GM12865 (cell line): ENCODE data around the gene EREG.

Experiments used
- DNase-seq: peaks from one replicate; pipeline ENCODE4 v3.0.0; 2010; ENCODE audit warnings: low read depth
- H3K4me3 ChIP-seq: 2 replicates; pipeline ENCODE4 v1.5.1; 2011; ENCODE audit warnings: mild to moderate bottlenecking, low read depth, low read length, control low read depth
- TF ChIP-seq, protein P1 (sequence below): IDR thresholded peaks from 2 replicates; pipeline ENCODE4 v1.5.1; 2011; ENCODE audit warnings: low read length, control low read depth, low read depth, inconsistent platforms; ENCODE audit not compliant: insufficient read depth; ENCODE audit errors: missing control alignments

Gene EREG

DNA sequence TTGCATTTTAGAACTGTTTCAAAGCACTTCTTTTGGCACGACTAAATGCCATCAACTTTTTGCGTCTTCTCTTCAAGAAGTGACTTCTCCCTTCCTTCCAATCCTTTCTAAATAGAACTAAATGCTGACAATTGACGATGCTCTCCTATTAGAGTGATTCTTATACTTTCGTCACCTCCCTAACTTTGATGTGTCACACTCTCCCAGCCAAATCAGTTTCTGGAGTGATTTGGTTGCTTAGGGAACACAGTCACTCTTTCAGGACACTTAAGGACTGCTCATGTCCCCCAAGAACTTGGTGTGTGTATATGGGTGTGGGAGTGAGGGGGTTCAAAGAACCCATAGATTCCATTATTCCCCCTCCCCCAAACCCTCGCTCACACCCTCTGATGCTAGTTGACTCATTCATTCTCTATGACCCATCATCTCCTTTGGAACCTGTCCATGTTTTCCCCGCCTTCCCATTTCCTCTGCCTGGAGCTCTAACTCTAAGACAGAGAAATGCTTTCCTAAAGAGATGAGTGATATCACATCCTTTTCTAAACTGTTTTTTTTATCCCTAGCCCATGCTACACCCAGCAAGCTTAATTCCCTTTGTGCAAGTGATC, 53.2 kb downstream of the EREG start:
- TF ChIP-seq, protein P1, sequence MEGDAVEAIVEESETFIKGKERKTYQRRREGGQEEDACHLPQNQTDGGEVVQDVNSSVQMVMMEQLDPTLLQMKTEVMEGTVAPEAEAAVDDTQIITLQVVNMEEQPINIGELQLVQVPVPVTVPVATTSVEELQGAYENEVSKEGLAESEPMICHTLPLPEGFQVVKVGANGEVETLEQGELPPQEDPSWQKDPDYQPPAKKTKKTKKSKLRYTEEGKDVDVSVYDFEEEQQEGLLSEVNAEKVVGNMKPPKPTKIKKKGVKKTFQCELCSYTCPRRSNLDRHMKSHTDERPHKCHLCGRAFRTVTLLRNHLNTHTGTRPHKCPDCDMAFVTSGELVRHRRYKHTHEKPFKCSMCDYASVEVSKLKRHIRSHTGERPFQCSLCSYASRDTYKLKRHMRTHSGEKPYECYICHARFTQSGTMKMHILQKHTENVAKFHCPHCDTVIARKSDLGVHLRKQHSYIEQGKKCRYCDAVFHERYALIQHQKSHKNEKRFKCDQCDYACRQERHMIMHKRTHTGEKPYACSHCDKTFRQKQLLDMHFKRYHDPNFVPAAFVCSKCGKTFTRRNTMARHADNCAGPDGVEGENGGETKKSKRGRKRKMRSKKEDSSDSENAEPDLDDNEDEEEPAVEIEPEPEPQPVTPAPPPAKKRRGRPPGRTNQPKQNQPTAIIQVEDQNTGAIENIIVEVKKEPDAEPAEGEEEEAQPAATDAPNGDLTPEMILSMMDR: no peak
- H3K4me3 ChIP-seq: no peak overlapping the region

DNA sequence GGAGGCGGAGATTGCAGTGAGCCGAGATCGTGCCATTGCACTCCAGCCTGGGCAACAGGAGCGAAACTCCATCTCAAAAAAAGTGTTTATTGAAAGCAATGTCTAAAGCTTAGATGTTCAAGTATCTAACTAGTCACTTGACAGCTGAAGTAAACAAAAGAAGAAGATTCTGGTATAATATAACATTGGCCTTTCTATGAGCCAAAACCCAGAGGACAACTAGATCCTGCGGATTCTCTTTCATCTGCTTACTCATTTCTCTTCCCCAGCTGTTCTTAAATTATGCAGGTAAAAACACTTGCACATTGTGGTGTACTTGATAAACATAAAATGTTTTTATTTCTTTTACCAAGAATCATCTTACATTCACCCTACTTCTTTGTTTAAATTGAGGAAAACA, 55.9 kb downstream of the EREG start:
- no peak for DNase-seq
- H3K4me3 ChIP-seq: no peak overlapping the region
- TF ChIP-seq, protein P1: no peak

More for the DNA sequence above, 53.2 kb downstream of the EREG start:
- DNase-seq: no peak

DNA sequence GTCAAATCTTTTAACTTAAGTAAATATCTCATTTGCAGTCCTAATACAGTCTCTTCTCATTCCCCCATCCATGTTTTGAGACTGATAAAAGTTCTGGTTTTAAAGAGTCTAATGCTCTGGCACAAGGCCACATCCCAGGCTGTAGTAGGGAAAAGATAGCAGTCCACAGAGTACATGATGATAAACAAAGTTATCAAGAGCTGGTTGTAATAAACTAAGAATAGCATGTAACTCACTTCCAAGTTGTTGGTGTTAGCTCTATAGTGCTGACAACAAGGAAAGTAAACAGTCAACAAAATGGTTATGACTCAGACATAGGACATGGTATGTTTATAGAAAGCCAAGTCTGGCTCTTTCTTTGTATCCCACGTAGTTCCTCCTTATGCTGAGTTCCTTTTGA, 58.2 kb downstream of the EREG start:
- no peak for DNase-seq
- H3K4me3 ChIP-seq: no peak overlapping the region
- TF ChIP-seq, protein P1: no peak

DNA sequence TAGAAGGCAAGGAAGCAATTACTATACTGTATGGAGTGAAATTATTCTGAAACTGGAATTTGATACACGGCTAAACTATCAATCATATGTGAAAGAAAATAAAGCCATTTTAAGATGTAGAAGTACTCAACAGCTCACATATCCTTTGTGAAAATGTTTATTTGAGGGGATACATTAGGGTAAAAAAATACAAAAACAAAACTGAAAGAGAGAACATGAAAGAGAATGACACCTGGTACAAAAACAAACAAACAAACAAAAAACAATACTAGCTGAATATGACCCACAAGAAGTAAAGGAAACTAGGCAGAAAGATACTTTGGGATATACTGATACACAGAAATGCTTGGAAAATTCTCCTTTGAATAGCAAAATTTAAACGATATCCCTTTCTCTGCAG, 59.2 kb downstream of the EREG start:
- TF ChIP-seq, protein P1: no peak
- no peak for DNase-seq
- no peak overlapping the region for H3K4me3 ChIP-seq

DNA sequence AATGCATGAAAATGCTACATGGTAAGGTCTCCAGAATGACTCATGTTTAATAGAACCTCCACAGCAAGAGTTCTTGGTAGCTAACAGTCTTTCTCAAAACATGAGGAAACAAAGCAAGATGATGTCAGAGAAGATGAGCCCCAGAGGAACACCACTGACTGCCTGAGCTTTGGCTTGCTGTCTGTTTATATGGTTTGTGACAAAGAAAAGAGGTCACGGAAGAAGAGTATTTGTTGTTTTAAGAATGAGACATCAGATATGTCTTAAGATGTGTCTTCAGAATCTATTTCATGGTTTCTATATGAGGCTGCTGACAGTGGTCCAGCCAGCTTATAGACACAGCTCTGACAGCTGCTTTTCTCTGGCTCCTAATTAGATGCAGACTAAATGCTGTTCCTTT, 61.2 kb downstream of the EREG start:
- TF ChIP-seq, protein P1: no peak
- no peak for DNase-seq
- H3K4me3 ChIP-seq: no peak overlapping the region

DNA sequence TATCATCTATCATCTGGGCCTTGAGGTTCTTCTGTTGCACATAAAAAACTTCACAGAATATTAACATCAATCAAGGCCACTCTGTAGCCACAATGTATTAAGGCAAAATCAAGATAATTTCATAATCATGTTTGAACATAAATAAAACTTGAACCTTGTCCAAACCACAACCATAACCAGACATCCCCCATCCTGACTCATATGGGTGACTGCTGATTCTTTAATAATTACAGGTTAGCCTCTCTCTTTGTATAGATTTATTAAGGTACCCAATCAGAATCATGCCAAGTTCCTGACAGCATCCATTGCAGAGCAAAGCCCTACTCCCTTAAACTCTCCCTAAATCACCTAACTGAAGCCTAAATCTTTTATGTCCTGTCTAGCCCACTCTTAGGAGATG, 63.3 kb downstream of the EREG start:
- TF ChIP-seq, protein P1: no peak
- no peak for DNase-seq
- no peak overlapping the region for H3K4me3 ChIP-seq
